Smooth muscle cell (in vitro differentiated cells): ENCODE data around the gene ZNF497. TPM values are rescaled to one million over a fixed set of nuclear protein-coding genes. Genes with fewer than 3 reads are reported as not detected.

ENCODE experiments used
- DNase-seq: peaks from one replicate; lab custom pipeline; 2025; ENCODE audit not compliant: unreplicated experiment; lab: John Stamatoyannopoulos, UW
- H2AFZ ChIP-seq: fragments of 200-600 bp; sonication (generic); 2 replicates; pipeline ENCODE4 v1.6.0; 2016; ENCODE audit warnings: antibody characterized with exemption, low read depth, mild to moderate bottlenecking
- H3F3A ChIP-seq: fragments of 200-600 bp; sonication (generic); 2 replicates; pipeline ENCODE4 v1.6.0; 2017; ENCODE audit warnings: antibody characterized with exemption, low read depth
- H3K27ac ChIP-seq: fragments of 200-600 bp; sonication (generic); 2 replicates; pipeline ENCODE4 v1.5.1; 2016; ENCODE audit warnings: low read depth, mild to moderate bottlenecking
- H3K27me3 ChIP-seq: fragments of 200-600 bp; sonication (generic); 2 replicates; pipeline ENCODE4 v1.6.1; 2016; ENCODE audit warnings: low read depth, mild to moderate bottlenecking
- H3K36me3 ChIP-seq: fragments of 200-600 bp; sonication (generic); 2 replicates; pipeline ENCODE4 v1.5.1; 2016; ENCODE audit warnings: low read depth
- H3K4me1 ChIP-seq: fragments of 200-600 bp; sonication (generic); 2 replicates; pipeline ENCODE4 v1.5.1; 2016; ENCODE audit warnings: low read depth
- H3K4me2 ChIP-seq: fragments of 200-600 bp; sonication (generic); 2 replicates; pipeline ENCODE4 v1.6.0; 2016; ENCODE audit warnings: mild to moderate bottlenecking
- H3K4me3 ChIP-seq: fragments of 200-600 bp; sonication (generic); 2 replicates; pipeline ENCODE4 v1.5.1; 2016; ENCODE audit warnings: mild to moderate bottlenecking
- H3K79me2 ChIP-seq: fragments of 200-600 bp; sonication (generic); 2 replicates; pipeline ENCODE4 v1.6.0; 2016; ENCODE audit warnings: low read depth, mild to moderate bottlenecking
- H3K9ac ChIP-seq: fragments of 200-600 bp; sonication (generic); 2 replicates; pipeline ENCODE4 v1.6.0; 2016; ENCODE audit warnings: low read depth
- H3K9me3 ChIP-seq: fragments of 200-600 bp; sonication (generic); replicated peaks from 2 replicates; pipeline ENCODE4 v1.5.1; 2016; ENCODE audit warnings: low read depth
- H4K20me1 ChIP-seq: fragments of 200-600 bp; sonication (generic); 2 replicates; pipeline ENCODE4 v1.6.0; 2016; ENCODE audit warnings: low read depth
- CTCF ChIP-seq: fragments of 200-600 bp; sonication (generic); IDR thresholded peaks from 2 replicates; pipeline ENCODE4 v1.5.1; 2017; ENCODE audit warnings: borderline replicate concordance, mild to moderate bottlenecking, antibody characterized with exemption; ENCODE audit not compliant: insufficient read depth, poor library complexity, severe bottlenecking
- WGBS: methylation state at CpG from one replicate; pipeline ENCODE4 v1.1.7; 2016; ENCODE audit warnings: low lambda C conversion rate; 5-methylcytosine and 5-hydroxymethylcytosine counted together
- polyA plus RNA-seq: library from polyadenylated mRNA; unstranded; fragments of >200 nt; fragmentation: Nextera tagmentation; extraction: Ambion mirVana; gene quantifications from 2 replicates; pipeline ENCODE4 v1.2.1, GENCODE V29; 2016
- total RNA-seq: library from RNA; depleted of rRNA; stranded (reverse); fragments of >200 nt; gene quantifications from 2 replicates; pipeline ENCODE4 v1.2.3, GENCODE V29; 2014

The ZNF497 gene
- total and polyA plus RNA-seq, 2 experiments from 2014 or later: 0.58 to 4.6 TPM

GRCh38 chr19:58355908-58356765 is 6.4 kb downstream of the ZNF497 start:
- WGBS: 97% methylated on average over 51 of the region's 94 CpGs
- DNase-seq: no peak
- H3K4me3 ChIP-seq: no peak overlapping the region

GRCh38 chr19:58355215-58355796 is 7.2 kb downstream of the ZNF497 start:
- H3K79me2 ChIP-seq: no peaks in the 10 kb centered on the region
- DNase-seq: no peak
- no peaks in the 10 kb centered on the region for H3K4me1 ChIP-seq
- H3K4me3 ChIP-seq: no peak overlapping the region
- H3K4me2 ChIP-seq: no peak overlapping the region
- no peaks in the 10 kb centered on the region for H3K36me3 ChIP-seq
- H3K9ac ChIP-seq: no peak overlapping the region
- no peaks in the 10 kb centered on the region for H3K9me3 ChIP-seq
- H3K27me3 ChIP-seq: no peaks in the 10 kb centered on the region
- TF ChIP-seq CTCF: no peak
- H3F3A ChIP-seq: no peaks in the 10 kb centered on the region
- WGBS: 97% methylated on average over 10 of the region's 10 CpGs
- H4K20me1 ChIP-seq: no peaks in the 10 kb centered on the region
- no peak overlapping the region for H2AFZ ChIP-seq
- H3K27ac ChIP-seq: no peak overlapping the region

More at GRCh38 chr19:58355908-58356765, 6.4 kb downstream of the ZNF497 start:
- H4K20me1 ChIP-seq: no peaks in the 10 kb centered on the region
- no peaks in the 10 kb centered on the region for H3K27me3 ChIP-seq
- H3K27ac ChIP-seq: no peak overlapping the region
- H2AFZ ChIP-seq: no peak overlapping the region
- H3K4me2 ChIP-seq: no peak overlapping the region
- no peak for TF ChIP-seq CTCF
- no peaks in the 10 kb centered on the region for H3K79me2 ChIP-seq
- no peak overlapping the region for H3K9ac ChIP-seq
- no peaks in the 10 kb centered on the region for H3K4me1 ChIP-seq
- no peaks in the 10 kb centered on the region for H3F3A ChIP-seq
- H3K9me3 ChIP-seq: no peaks in the 10 kb centered on the region
- H3K36me3 ChIP-seq: no peaks in the 10 kb centered on the region

GRCh38 chr19:58354478-58355030 is 8.0 kb downstream of the ZNF497 start:
- Histone ChIP-seq H3K4me3 (no peak overlapping the region), H3K79me2 (peaks cover 2% of the 10 kb centered on the region), H3K4me1 (no peaks in the 10 kb centered on the region), H2AFZ (no peak overlapping the region), H3K27ac (no peak overlapping the region), H3K27me3 (no peaks in the 10 kb centered on the region), H3K4me2 (no peak overlapping the region), H3K36me3 (no peaks in the 10 kb centered on the region), H4K20me1 (no peaks in the 10 kb centered on the region), H3K9ac (no peak overlapping the region), H3K9me3 (no peaks in the 10 kb centered on the region), H3F3A (no peaks in the 10 kb centered on the region)
- no peak for DNase-seq
- 91% methylated on average over 6 of the region's 6 CpGs for WGBS
- TF ChIP-seq CTCF: no peak
